KMS-11 (cell line): ENCODE data around the gene PKIB.

Experiments
- H2AFZ ChIP-seq: fragments of 200-600 bp; sonication (generic); 2 replicates; pipeline ENCODE4 v1.6.1; 2016; ENCODE audit warnings: antibody characterized with exemption, mixed run types, low read depth
- H3K27ac ChIP-seq: fragments of 200-600 bp; sonication (generic); 2 replicates; pipeline ENCODE4 v1.6.1; 2016; ENCODE audit warnings: mild to moderate bottlenecking, mixed run types
- H3K27me3 ChIP-seq: fragments of 200-600 bp; sonication (generic); 2 replicates; pipeline ENCODE4 v1.6.1; 2017; ENCODE audit warnings: mild to moderate bottlenecking, low read depth, mixed run types, moderate library complexity; ENCODE audit not compliant: insufficient read depth
- H3K36me3 ChIP-seq: fragments of 200-600 bp; sonication (generic); 2 replicates; pipeline ENCODE4 v1.6.1; 2017; ENCODE audit warnings: mild to moderate bottlenecking, mixed run types; ENCODE audit not compliant: insufficient read depth
- H3K4me1 ChIP-seq: fragments of 200-600 bp; sonication (generic); 2 replicates; pipeline ENCODE4 v1.6.1; 2016; ENCODE audit warnings: mild to moderate bottlenecking, low read depth, mixed run types; ENCODE audit not compliant: poor library complexity, severe bottlenecking
- H3K4me2 ChIP-seq: fragments of 200-600 bp; sonication (generic); 2 replicates; pipeline ENCODE4 v1.7.0; 2016; ENCODE audit warnings: mild to moderate bottlenecking, mixed run types
- H3K4me3 ChIP-seq: fragments of 200-600 bp; sonication (generic); IDR thresholded peaks from 2 replicates; pipeline ENCODE4 v1.6.1; 2017; ENCODE audit warnings: low read depth, low read length, mixed read lengths; ENCODE audit not compliant: insufficient read depth
- H3K79me2 ChIP-seq: fragments of 200-600 bp; sonication (generic); 2 replicates; pipeline ENCODE4 v1.6.1; 2016; ENCODE audit warnings: low read depth, mixed run types; ENCODE audit not compliant: insufficient read depth
- H3K9ac ChIP-seq: fragments of 200-600 bp; sonication (generic); 2 replicates; pipeline ENCODE4 v1.6.1; 2016; ENCODE audit warnings: mild to moderate bottlenecking, mixed run types
- H4K20me1 ChIP-seq: fragments of 200-600 bp; sonication (generic); 2 replicates; pipeline ENCODE4 v1.6.1; 2016; ENCODE audit warnings: mild to moderate bottlenecking, mixed run types; ENCODE audit not compliant: insufficient read depth
- CTCF ChIP-seq: fragments of 200-600 bp; sonication (generic); conservative IDR thresholded peaks from 2 replicates; pipeline ENCODE4 v1.6.1; 2017; ENCODE audit warnings: low read depth, mild to moderate bottlenecking, antibody characterized with exemption, low read length, moderate library complexity, mixed read lengths

PKIB gene

GRCh38 chr6:122645256-122645655 is 35.1 kb downstream of the PKIB start:
- H3K36me3 ChIP-seq, result no peaks in the 10 kb centered on the region
- no peak overlapping the region for H3K4me3 ChIP-seq
- no peak for TF ChIP-seq CTCF
- H3K27me3 ChIP-seq, result no peaks in the 10 kb centered on the region
- no peak overlapping the region for H2AFZ ChIP-seq
- no peaks in the 10 kb centered on the region for H4K20me1 ChIP-seq
- no peak overlapping the region for H3K27ac ChIP-seq
- no peaks in the 10 kb centered on the region for H3K79me2 ChIP-seq
- H3K4me1 ChIP-seq, result no peaks in the 10 kb centered on the region
- H3K4me2 ChIP-seq, result no peak overlapping the region
- H3K9ac ChIP-seq, result no peak overlapping the region

GRCh38 chr6:122647765-122648164 is 37.6 kb downstream of the PKIB start:
- TF ChIP-seq CTCF, result no peak
- Histone ChIP-seq H3K79me2 (no peaks in the 10 kb centered on the region), H3K9ac (no peak overlapping the region), H3K4me2 (no peak overlapping the region), H4K20me1 (no peaks in the 10 kb centered on the region), H3K27me3 (no peaks in the 10 kb centered on the region), H3K36me3 (no peaks in the 10 kb centered on the region), H3K27ac (no peak overlapping the region), H3K4me1 (no peaks in the 10 kb centered on the region), H2AFZ (no peak overlapping the region), H3K4me3 (no peak overlapping the region)

GRCh38 chr6:122648726-122649125 is 38.5 kb downstream of the PKIB start:
- Histone ChIP-seq H3K36me3 (no peaks in the 10 kb centered on the region), H3K27me3 (no peaks in the 10 kb centered on the region), H3K27ac (no peak overlapping the region), H3K9ac (no peak overlapping the region), H3K4me2 (no peak overlapping the region), H4K20me1 (no peaks in the 10 kb centered on the region), H3K79me2 (no peaks in the 10 kb centered on the region), H2AFZ (no peak overlapping the region), H3K4me1 (no peaks in the 10 kb centered on the region), H3K4me3 (no peak overlapping the region)
- no peak for TF ChIP-seq CTCF

- Histone ChIP-seq H3K4me1 (no peaks in the 10 kb centered on the region), H3K27me3 (no peaks in the 10 kb centered on the region), H3K27ac (no peak overlapping the region), H2AFZ (no peak overlapping the region), H3K36me3 (no peaks in the 10 kb centered on the region), H3K4me2 (no peak overlapping the region), H3K79me2 (no peaks in the 10 kb centered on the region), H3K9ac (no peak overlapping the region), H4K20me1 (no peaks in the 10 kb centered on the region), H3K4me3 (no peak overlapping the region)
- TF ChIP-seq CTCF, result no peak
Measured at GRCh38 chr6:122649701-122650100, 39.5 kb downstream of the PKIB start.

- TF ChIP-seq CTCF, result no peak
- H3K4me3 ChIP-seq, result no peak overlapping the region
- no peak overlapping the region for H3K27ac ChIP-seq
- no peak overlapping the region for H2AFZ ChIP-seq
- H3K4me2 ChIP-seq, result no peak overlapping the region
- H3K27me3 ChIP-seq, result no peaks in the 10 kb centered on the region
- H4K20me1 ChIP-seq, result no peaks in the 10 kb centered on the region
- no peaks in the 10 kb centered on the region for H3K4me1 ChIP-seq
- H3K79me2 ChIP-seq, result no peaks in the 10 kb centered on the region
- H3K36me3 ChIP-seq, result no peaks in the 10 kb centered on the region
- H3K9ac ChIP-seq, result no peak overlapping the region
Measured at GRCh38 chr6:122650403-122650802, 40.2 kb downstream of the PKIB start.
